ENCODE measurements around the gene RASSF5.

Gene RASSF5

GRCh38 chr1:206634365-206635079 is 127.2 kb downstream of the RASSF5 start:
- peak; percentile 56 to 71 (median 68) for DNase-seq (ENCODE audit: low read depth in 3 of 3)

DNA sequence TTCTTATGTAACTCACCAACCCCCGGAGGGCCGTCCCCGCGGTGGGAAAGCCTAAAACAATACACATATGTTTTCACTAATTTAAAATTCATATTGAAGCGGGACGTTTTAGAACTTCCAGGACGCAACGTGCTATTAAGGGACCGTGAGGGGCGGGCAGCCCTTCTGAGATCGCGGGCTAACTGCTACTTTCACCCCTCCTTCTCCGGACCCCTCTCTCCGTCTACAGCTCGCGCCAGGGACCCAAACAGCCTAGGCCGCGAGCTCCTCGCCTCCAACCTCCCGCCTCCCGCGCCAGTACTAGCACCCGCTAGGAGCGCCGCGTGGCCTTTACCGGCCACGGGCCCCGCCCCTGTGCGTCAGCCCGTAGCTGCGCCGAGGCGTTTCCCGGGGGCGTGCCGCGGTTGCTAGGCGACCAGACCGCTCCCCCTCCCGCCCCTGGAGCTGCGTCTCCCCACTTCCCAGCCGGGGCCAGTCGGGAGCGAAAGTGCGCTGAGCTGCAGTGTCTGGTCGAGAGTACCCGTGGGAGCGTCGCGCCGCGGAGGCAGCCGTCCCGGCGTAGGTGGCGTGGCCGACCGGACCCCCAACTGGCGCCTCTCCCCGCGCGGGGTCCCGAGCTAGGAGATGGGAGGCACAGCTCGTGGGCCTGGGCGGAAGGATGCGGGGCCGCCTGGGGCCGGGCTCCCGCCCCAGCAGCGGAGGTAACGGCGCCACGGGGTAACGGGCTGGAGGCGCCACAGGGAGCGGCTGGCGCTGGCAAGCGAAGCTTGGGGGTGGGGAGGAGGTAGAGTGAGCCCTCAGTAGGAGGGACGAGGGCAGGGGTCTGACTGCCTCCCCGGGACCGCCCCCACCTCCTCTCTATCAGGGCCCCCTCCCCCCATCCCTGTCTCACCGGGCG is 128.0 kb downstream of the RASSF5 start, which contains the start of gene DYRK3:
Gene DYRK3 (plus strand): TSS at position 457 of the 898 bp plus-strand sequence. CDS start 168 bp downstream, at position 625.
- peak; percentile 89 to 92 (median 91) for DNase-seq (ENCODE audit: low read depth in 3 of 3)

DNA sequence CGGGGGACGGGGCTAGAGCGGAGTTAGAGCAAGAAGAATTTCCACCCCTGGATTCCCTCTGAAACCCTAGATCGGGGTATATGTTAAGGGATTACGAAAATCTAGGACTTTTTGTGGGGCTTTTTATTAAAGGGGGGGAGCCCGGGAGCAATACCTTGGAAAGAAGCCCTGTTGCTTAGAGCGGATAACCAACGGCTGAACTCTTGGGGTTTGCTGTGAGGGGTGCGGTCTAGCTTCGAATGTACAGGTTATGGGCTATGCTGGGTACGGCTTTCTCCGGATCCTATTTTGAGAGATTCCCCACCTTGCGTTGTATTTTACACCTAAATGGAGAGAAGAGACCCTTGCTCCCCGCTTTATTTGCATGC is 128.6 kb downstream of the RASSF5 start:
- no peak for DNase-seq (ENCODE audit: low read depth in 3 of 3)

DNA sequence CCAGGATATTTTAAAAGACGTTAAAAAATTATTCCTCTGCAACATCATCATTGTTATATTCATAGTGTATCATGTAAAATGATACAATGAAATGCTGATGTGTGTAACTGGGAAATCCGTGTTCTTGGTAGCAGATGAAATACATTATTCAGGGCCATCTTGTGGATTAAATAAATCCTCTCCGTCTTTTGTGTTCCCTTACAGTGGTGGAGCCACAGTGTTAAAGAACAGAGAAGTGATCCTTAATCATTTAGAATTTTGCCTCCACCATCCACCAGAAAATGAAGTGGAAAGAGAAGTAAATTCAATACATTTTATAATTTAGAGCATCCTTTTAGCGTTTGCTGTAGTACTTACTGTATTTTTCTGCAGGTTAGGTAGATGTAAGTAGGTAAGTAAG is 129.3 kb downstream of the RASSF5 start:
- no peak for DNase-seq (ENCODE audit: low read depth in 3 of 3)

- DNase-seq (ENCODE audit: low read depth in 3 of 3), result no peak
These were observed 130.3 kb downstream of the RASSF5 start for GRCh38 chr1:206637605-206638004.
